Muscle layer of colon (tissue), 2 donors: Measurements from ENCODE around the gene GAS7.

ENCODE experiments used
- H3K27ac ChIP-seq: one replicate; pipeline ENCODE4 v1.7.0; 2013; ENCODE audit warnings: low read depth, mild to moderate bottlenecking, low read length, moderate library complexity
- H3K27me3 ChIP-seq, 2 donors: one replicate each; pipeline ENCODE4 v1.7.0; 2013; ENCODE audit warnings: low read length in 2 of 2, mild to moderate bottlenecking in 2 of 2; ENCODE audit not compliant: insufficient read depth in 2 of 2, control insufficient read depth in 1 of 2
- H3K36me3 ChIP-seq: one replicate; pipeline ENCODE4 v1.7.0; 2013; ENCODE audit warnings: mild to moderate bottlenecking, low read length; ENCODE audit not compliant: insufficient read depth
- H3K4me1 ChIP-seq: one replicate; pipeline ENCODE4 v1.7.0; 2013; ENCODE audit warnings: mild to moderate bottlenecking, low read length; ENCODE audit not compliant: insufficient read depth
- H3K4me3 ChIP-seq, 2 donors: one replicate each; pipeline ENCODE4 v1.7.0; 2013; ENCODE audit warnings: low read length in 2 of 2, low read depth in 1 of 2, mild to moderate bottlenecking in 1 of 2, moderate library complexity in 1 of 2
- H3K9ac ChIP-seq: one replicate; pipeline ENCODE4 v1.7.0; 2013; ENCODE audit warnings: low read length
- H3K9me3 ChIP-seq: one replicate; pipeline ENCODE4 v1.7.0; 2013; ENCODE audit warnings: mild to moderate bottlenecking, low read length
- donor health status: abdominal sarcoma.
- donor health status: Adenocarcinoma of cecum.

The GAS7 gene

DNA sequence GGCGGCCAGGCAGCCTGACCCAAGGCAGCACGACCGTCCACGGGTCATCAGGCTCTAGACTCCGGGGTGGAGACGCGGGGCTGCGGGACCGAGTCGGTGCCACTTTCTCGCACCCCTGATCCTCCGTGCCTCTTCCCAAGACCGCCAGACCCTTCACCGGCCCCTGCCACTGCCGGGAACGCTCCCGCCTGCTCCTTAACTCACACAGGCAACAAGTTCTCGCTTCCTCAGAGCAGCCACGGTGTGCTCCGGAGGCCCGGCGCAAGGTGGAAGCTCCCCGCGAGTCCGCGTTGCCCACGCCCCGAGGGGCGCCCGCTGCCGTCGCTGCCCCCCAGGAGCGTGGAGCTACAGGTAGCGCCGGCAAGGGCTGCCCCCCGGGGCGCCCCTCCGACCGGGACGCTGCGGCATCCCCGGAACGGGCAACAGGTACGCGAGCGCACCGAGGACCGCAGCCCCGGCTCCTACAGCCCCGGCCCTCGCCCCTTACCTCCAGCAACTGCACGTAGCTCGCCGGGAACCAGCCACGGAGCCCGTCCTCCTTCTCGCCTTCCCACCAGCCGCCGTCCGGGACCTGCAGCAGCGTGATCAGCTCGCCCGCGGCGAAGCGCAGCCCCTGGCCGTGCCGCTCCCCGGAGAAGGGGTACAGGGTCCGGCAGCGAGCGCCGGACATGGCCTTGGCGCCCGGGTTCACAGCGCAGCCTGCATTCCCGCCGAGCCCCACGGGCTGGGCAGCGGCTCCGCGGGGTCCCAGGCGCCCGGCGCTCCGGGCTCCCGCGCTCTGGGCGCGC is 491 bp downstream of the GAS7 start:
- H3K9me3 ChIP-seq = no peaks in the 10 kb centered on the region
- peak overlapping the region; percentile 66 for H3K27ac ChIP-seq
- no peaks in the 10 kb centered on the region for H3K4me1 ChIP-seq
- H3K27me3 ChIP-seq = peaks cover 0 to 16% of the 10 kb centered on the region in 2 donors
- H3K36me3 ChIP-seq = no peaks in the 10 kb centered on the region
- H3K9ac ChIP-seq = peak overlapping the region; percentile 23
- peak overlapping the region; percentile 37 to 53 for H3K4me3 ChIP-seq

DNA sequence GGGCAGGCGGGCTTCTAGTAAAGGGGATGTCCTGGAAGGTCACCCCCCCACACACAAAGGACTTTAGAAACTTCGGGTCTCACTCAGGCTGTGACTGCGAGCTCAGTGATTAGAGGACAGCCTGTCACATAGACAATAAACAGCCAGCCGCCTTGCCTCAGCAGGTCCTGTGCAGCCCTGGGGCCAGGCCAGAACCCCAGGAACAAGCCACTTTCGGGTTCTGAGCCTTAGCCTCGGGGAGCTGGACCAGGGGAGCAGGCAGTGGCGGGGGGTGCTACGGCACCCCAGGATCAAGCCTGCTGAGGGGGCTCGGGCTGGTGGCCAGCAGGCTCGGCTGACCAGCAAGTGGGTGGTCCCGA is 1.1 kb downstream of the GAS7 start:
- H3K36me3 ChIP-seq = no peaks in the 10 kb centered on the region
- peak overlapping the region; percentile 23 for H3K9ac ChIP-seq
- H3K9me3 ChIP-seq = no peaks in the 10 kb centered on the region
- peak overlapping the region; percentile 37 to 53 for H3K4me3 ChIP-seq
- H3K27me3 ChIP-seq = peaks cover 0 to 16% of the 10 kb centered on the region in 2 donors
- no peak overlapping the region for H3K27ac ChIP-seq
- H3K4me1 ChIP-seq = no peaks in the 10 kb centered on the region

DNA sequence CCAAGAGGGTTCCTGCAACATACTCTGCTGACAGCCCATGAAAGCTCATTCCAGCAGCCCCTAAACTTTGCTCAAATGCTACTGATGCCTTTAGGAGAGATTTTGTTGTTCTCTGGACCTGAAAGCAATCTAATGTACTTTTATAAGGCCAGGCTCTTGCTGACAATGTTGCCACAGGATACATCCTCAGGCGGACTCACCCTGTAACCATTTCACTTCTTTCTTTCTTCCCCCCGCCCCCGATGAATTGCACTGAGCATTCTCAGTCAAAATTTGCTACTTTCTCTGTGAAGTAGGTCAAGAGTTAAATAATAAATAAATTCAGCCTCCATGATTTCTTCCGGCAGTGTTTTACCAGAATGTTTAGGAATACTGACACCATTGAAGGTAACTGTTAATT is 1.5 kb downstream of the GAS7 start:
- H3K4me1 ChIP-seq = no peaks in the 10 kb centered on the region
- H3K4me3 ChIP-seq = peak overlapping the region in 1 of 2 donors; percentile 53
- H3K9ac ChIP-seq = peak overlapping the region; percentile 23
- no peaks in the 10 kb centered on the region for H3K9me3 ChIP-seq
- peaks cover 0 to 16% of the 10 kb centered on the region in 2 donors for H3K27me3 ChIP-seq
- H3K36me3 ChIP-seq = no peaks in the 10 kb centered on the region
- H3K27ac ChIP-seq = no peak overlapping the region

DNA sequence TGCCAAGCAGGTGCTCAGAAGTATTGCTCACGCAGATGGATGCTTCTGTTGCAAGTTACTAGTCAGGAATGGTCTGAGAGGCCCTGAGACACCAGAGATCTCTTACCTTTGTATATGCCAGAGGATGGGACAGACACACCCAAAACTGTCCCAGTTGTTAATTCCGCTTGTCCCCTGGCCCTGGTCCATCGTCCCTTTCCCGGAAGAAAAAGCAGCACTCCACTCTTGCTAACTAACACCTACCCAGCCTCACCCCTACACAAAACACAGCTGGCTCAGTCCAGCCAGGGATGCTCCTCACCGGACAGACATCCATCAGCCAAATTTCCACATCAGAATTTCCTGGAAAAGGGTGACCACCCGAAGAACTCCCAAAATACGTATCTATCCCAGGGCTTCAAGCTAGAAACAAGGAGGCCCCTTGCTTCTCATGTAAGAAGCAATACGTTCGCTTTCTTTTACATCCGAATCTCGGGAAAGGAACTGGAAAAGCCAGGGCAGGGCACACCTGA is 2.0 kb downstream of the GAS7 start:
- Histone ChIP-seq H3K36me3 (no peaks in the 10 kb centered on the region), H3K4me3 (peak overlapping the region in 1 of 2 donors; percentile 53), H3K4me1 (no peaks in the 10 kb centered on the region), H3K27ac (no peak overlapping the region), H3K9me3 (no peaks in the 10 kb centered on the region), H3K9ac (no peak overlapping the region), H3K27me3 (peaks cover 0 to 16% of the 10 kb centered on the region in 2 donors)

DNA sequence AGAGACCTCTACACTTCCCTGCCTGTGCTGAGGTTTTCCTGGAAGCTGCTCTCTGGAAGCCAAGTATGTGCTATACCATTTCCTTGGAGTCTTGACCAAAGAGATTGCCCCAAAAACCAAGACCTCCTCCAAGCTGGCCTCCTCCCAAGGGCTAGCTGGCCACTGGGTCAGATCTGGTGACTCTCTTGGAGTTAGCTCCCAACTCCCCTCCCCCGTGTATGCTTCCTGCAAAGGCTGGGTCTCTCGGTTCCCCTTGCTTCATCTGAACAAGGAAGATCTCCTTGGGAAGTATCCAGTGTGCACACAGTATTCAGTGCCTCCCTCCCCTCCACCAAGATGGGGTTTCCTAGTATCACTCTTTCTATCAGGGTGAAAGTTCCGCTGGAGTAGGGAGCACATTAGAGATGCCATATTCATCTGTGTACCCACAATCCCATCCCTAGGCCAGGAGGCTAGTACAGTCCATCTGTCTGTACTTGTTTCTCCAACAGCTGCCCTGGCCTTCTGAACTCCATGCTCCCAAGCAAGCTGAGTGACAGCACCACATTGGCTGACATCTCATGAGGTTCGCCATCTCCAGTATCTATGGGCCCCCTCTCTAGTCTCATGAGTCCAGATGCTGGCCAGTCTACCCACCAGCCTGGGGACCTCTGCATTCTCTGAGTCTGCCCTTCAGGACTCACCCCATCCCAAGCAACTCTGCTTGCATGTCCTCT is 3.2 kb downstream of the GAS7 start:
- Histone ChIP-seq H3K4me1 (no peaks in the 10 kb centered on the region), H3K4me3 (peak overlapping the region in 1 of 2 donors; percentile 20), H3K27ac (no peak overlapping the region), H3K36me3 (no peaks in the 10 kb centered on the region), H3K27me3 (peaks cover 0 to 16% of the 10 kb centered on the region in 2 donors), H3K9me3 (no peaks in the 10 kb centered on the region), H3K9ac (no peak overlapping the region)

DNA sequence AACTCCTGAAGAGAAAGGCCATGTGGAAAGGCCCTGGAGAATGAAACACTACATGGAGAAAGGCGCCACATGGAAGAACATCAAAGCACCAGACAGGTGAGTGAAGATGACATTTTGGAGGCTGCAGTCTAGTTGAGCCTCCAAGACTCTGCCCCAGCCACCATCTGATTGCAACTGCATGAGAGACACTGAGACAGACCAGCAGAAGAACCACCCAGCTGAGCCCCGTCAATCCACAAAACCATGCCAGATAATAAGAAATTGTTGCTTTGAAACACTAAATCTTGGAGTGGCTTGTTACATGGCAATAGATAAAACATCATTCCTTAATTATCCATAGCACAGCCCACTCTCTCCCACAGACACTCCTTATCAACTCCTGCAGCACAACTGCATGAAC is 4.8 kb downstream of the GAS7 start:
- Histone ChIP-seq H3K27ac (no peak overlapping the region), H3K9ac (no peak overlapping the region), H3K9me3 (no peaks in the 10 kb centered on the region), H3K4me1 (no peaks in the 10 kb centered on the region), H3K4me3 (no peak overlapping the region), H3K27me3 (peaks cover 0 to 9% of the 10 kb centered on the region in 2 donors), H3K36me3 (no peaks in the 10 kb centered on the region)

DNA sequence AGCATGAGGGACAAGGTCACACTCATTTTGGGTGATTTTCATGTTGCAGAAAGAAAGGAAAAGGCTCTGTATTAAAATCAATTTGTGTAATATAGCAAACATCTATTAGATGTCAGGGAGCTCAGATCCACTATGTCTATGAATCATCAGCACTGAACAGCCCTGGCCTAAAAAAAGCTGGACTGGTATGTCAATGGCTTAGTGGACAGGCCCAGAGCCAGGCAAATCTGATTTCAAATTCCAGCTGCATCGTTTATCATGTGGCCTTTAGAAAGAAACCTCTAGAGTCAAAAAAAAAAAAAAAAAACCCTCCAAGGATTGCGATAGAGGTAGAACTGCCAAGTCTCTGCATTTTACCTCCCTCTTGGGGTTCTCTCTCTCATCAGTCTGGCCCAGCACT is 5.4 kb downstream of the GAS7 start:
- no peaks in the 10 kb centered on the region for H3K36me3 ChIP-seq
- H3K27ac ChIP-seq = no peak overlapping the region
- H3K9ac ChIP-seq = no peak overlapping the region
- no peaks in the 10 kb centered on the region for H3K4me1 ChIP-seq
- H3K27me3 ChIP-seq = peaks cover 0 to 6% of the 10 kb centered on the region in 2 donors
- H3K4me3 ChIP-seq = no peak overlapping the region
- no peaks in the 10 kb centered on the region for H3K9me3 ChIP-seq

DNA sequence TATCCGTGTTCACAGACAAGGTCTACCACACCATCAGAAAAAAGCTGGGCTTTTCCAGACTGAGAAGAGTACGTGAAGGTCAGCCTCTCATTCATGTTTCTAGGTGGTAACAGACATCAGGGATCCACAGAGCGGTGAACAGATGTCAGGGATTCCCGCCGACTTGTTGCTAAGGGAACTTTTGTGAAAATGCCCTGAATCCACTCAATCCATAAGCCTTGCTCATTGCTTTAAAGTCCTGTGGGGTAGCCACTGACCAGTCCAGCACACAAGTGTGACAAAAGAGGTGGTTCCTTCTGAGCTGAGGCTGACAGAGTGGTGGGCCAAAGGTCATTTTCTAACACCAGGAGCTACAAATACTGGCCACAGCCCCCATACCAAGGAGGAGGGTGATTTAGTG is 5.9 kb downstream of the GAS7 start:
- Histone ChIP-seq H3K27me3 (peaks cover 0 to under 1% of the 10 kb centered on the region in 2 donors), H3K9ac (no peak overlapping the region), H3K4me1 (peaks cover 2% of the 10 kb centered on the region), H3K27ac (no peak overlapping the region), H3K9me3 (no peaks in the 10 kb centered on the region), H3K4me3 (no peak overlapping the region), H3K36me3 (no peaks in the 10 kb centered on the region)

DNA sequence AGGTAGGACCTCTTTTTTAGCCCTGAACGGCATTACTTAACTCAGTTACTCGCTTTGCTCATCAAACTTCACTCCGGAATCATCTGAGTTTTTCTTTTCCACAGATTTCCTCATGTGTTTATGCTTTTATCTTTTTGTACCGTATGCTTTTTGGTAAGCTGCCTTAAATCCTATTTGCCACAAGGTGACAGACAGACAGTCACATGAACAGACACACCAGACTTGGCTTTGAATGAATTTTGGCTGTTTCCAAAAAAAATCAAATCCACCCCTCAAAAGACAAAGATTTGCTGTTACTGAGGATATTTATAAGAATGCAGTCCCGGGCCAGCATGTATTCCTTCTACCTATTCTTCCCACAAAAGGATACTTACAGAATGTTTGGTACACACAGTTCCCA is 10.9 kb downstream of the GAS7 start:
- no peak overlapping the region for H3K27ac ChIP-seq
- no peaks in the 10 kb centered on the region for H3K9me3 ChIP-seq
- no peak overlapping the region for H3K9ac ChIP-seq
- no peaks in the 10 kb centered on the region for H3K36me3 ChIP-seq
- H3K4me1 ChIP-seq = peaks cover 8% of the 10 kb centered on the region
- no peaks in the 10 kb centered on the region for H3K27me3 ChIP-seq
- no peak overlapping the region for H3K4me3 ChIP-seq

DNA sequence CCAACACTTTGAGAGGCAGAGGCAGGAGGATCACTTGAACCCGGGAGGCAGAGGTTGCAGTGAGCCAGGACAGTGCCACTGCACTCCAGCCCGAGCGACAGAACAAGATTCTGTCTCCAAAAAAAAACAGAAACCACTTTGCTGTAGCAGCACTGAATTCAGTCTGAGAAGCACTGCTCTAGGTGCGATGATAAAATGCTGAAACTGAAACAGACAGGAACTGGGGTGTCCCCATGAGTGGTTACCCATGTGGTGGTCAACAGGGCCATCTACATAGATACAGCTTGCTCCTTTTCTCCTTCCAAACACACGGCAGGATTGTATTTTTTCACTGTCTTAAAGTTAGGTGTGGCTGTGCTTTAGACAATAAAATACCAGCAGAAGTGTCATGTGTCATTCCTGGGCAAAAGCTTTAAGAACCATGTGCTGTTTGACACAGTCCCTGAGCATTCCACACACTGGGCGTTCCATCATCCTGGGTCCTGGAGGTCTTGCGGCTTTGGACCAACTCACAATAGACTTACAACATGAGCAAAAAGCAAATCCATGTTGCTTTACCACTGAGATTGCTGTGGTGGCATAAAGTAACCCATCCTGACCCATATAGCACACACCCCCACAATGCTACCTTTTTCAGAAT is 11.5 kb downstream of the GAS7 start:
- Histone ChIP-seq H3K27me3 (no peaks in the 10 kb centered on the region), H3K4me3 (no peak overlapping the region), H3K9me3 (no peaks in the 10 kb centered on the region), H3K27ac (no peak overlapping the region), H3K9ac (no peak overlapping the region), H3K36me3 (no peaks in the 10 kb centered on the region), H3K4me1 (peaks cover 8% of the 10 kb centered on the region)
